Measurements from ENCODE around the gene SLC35E3. TPM values are rescaled to one million over a fixed set of nuclear protein-coding genes. Genes with fewer than 3 reads are reported as not detected.
A peak's percentile ranks its signal among the peaks of the same experiment; 100 is the strongest.
"Not testable (repeated sequence)": the region's sequence is repeated elsewhere in the genome, so short reads cannot be mapped to it uniquely, and the experiment has no call there.

SLC35E3 gene
- polyA plus RNA-seq, 10 donors = 13.2 to 25.5 (median 16.4) TPM

- no peak for DNase-seq
Observed at GRCh38 chr12:68793436-68793835, 47.5 kb downstream of the SLC35E3 start.

- DNase-seq = no peak
Observed at GRCh38 chr12:68793975-68794652, 48.1 kb downstream of the SLC35E3 start.

DNA sequence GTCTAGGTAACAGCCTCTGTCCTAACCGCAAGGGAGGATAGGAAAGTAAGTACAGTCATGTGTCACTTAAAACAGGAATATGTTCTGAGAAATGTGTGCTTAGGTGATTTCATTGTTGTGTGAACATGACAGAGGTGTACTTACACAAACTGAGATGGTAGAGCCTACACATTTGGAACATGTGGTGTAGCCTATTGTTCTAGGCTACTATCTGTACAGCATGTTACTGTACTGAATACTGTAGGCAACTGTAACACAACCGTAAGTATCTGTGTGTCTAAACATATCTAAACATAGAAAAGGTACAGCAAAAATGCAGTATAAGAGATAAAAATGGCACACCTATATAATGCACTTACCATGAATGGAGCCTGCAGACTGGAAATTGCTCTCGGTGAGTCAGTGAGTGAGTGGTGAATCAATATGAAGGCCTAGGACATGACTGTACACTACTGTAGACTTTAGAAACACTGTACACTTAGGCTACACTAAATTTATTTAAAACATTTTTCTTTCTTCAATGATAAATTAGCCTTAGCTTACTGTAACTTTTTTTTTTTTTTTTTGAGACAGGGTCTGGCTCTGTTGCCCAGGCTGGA lies 48.8 kb downstream of the SLC35E3 start:
- no peak for DNase-seq

DNA sequence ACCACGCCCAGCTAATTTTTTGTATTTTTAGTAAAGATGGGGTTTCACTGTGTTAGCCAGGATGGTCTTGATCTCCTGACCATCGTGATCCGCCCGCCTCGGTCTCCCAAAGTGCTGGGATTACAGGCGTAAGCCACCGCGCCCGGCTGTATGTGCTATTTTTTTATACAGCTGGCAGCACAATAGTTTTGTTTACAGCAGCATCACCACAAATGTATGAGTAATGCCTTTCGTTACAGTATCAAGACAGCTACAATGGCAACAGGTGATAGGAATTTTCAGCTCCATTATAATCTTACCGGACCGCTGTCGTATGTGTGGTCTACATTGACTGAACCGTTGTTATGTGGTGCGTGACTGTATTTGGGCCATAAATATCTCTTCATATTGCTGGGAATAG lies 50.4 kb downstream of the SLC35E3 start:
- no peak for DNase-seq

- no peak for DNase-seq
Observed at GRCh38 chr12:68798882-68799234, 52.9 kb downstream of the SLC35E3 start.

GRCh38 chr12:68800294-68800693 lies 54.3 kb downstream of the SLC35E3 start:
- DNase-seq = no peak

GRCh38 chr12:68801124-68801523 lies 55.1 kb downstream of the SLC35E3 start:
- not testable (repeated sequence) for DNase-seq

DNA sequence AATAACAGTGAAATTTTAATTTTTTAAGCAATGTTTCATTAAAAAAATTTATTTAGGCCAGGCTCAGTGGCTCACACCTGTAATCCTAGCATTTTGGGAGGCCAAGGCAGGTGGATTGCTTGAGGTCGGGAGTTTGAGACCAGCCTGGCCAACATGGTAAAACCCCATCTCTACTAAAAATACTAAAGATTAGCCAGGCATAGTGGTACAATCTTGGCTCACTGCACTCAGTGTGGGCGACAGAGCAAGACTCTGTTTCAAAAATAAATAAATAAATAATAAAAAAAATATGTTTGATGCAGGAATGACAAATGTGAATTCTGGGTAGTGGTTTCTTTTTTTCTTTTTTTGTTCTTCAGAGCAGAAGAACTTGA lies 56.4 kb downstream of the SLC35E3 start:
- DNase-seq = not testable (repeated sequence)

GRCh38 chr12:68802911-68803651 lies 57.1 kb downstream of the SLC35E3 start:
- peak in 1 of 3 donors; percentile 39 for DNase-seq

DNA sequence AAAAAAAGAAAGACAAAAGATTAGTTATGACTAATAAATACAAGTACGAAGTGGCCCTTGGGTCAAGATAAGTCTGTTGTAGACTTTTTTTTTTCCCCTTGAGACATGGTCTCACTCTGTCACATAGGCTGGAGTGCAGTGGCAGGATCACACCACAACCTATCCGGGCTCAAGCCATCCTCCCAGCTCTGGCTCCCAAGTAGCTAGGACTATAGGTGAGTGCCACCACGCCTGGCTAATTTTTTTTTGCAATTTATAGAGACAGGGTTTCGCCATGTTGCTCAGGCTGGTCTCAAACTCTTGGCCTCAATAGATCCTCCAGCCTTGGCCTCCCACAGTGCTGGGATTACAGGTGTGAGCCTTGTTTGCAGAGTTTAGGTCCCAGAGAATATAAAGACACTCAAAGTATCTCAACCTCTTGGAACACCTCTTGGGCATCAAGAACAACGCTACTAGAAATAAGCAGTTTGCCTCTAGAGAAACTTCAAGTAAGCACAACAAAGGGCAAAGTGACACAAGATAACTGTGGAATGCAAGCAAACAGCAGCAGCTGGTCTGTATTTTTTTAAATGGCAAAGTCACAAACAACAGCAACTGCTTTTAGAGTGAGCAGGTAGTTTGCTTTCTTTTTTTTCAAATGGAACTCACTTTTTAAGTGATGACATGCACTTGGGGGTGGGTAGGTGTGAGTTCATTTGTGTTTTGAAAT lies 58.1 kb downstream of the SLC35E3 start:
- DNase-seq = no peak

GRCh38 chr12:68804657-68805591 lies 58.9 kb downstream of the SLC35E3 start:
- DNase-seq = no peak

- DNase-seq = no peak
Observed at GRCh38 chr12:68805592-68806120, 59.7 kb downstream of the SLC35E3 start.

DNA sequence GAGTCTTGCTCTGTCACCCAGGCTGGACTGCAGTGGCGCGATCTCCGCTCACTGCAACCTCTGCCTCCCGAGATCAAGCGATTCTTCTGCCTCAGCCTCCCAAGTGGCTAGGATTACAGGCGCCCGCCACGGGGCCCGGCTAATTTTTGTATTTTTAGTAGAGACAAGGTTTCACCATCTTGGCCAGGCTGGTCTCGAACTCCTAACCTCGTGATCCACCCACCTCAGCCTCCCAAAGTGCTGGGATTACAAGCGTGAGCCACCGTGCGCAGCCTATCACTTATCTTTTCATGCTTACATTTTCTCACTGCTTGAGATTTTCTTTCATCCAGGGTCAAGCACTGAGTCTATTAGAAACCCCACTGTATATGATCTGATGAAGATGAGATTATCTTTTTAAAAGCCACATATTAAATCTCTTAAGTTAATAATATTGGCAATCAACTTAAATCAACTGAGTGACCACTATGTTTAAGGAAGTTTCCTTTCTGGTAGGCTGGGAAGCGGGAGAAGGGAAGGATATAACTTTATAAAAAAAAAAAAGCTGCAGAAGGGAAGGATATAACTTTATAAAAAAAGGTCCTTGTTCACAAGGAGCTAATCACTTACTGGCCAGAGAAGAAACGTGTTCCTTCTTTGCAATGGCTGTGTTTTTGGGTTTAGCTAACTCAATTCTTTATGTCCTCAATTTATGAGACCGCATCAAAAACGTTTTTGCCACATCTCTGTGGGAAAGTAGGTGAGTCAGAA lies 60.7 kb downstream of the SLC35E3 start:
- DNase-seq = no peak

- not testable (repeated sequence) for DNase-seq
Observed at GRCh38 chr12:68807274-68807575, 61.2 kb downstream of the SLC35E3 start.

DNA sequence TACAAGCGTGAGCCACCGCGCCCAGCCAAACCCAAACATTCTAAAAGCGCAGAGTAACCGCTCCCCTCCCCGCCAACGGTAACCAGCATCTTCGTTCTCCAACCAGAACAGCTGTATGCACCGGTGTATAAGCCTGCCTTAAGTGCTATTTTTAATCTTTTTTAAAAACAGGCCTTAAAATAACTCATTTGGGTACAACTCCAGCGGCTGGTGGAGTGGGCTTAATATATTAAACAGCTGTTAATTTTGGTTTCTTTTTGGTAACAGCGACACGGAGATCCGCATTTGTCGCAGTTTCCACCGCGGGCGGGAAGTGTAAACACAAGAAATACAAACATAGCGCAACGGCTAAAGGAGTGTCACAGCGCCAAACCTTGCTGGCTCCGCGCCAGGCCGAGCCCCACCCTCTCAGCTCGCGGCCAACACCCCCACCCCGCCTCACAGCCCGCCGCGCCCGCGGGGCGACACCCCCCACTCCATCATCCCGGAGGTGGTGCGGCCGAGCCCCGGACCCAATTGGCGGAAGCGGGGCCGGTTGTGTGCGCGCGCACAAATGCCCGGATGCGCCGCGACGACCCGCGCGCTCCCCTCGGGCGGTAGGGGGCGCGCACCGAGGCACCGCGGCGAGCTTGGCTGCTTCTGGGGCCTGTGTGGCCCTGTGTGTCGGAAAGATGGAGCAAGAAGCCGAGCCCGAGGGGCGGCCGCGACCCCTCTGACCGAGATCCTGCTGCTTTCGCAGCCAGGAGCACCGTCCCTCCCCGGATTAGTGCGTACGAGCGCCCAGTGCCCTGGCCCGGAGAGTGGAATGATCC lies 61.8 kb downstream of the SLC35E3 start, which contains the start of gene MDM2:
Gene MDM2, plus strand, starts transcription at position 602 of the 812 bp plus-strand sequence. CDS start 301 bp downstream, outside the sequence.
- DNase-seq = peak; percentile 92 to 97 (median 96)

GRCh38 chr12:68808388-68809189 lies 62.6 kb downstream of the SLC35E3 start:
- DNase-seq = peak; percentile 76 to 93 (median 85)

- DNase-seq = no peak
Observed at GRCh38 chr12:68809190-68810026, 63.4 kb downstream of the SLC35E3 start.

DNA sequence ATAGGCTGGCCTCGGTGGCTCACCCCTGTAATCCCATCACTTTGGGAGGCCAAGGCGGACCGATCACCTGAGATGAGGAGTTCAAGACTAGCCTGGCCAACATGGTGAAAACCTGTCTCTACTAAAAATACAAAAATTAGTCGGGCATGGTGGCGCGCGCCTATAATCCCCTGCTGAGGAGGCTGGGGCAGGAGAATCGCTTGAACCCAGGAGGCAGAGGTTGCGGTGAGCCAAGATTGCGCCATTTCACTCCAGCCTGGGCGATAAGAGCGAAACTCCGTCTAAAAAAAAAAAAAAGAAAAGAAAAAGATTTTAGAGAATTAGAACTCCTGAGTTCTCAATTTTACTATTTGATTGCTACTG lies 64.0 kb downstream of the SLC35E3 start:
- DNase-seq = not testable (repeated sequence)

All from muscle of back (tissue), 11 donors.